EH (cell line): ENCODE measurements around the gene USP2.

Experiments used
- DNase-seq: peaks from one replicate; pipeline ENCODE4 v3.0.0-alpha.2; 2015; ENCODE audit warnings: low read depth

USP2 gene, protein sequence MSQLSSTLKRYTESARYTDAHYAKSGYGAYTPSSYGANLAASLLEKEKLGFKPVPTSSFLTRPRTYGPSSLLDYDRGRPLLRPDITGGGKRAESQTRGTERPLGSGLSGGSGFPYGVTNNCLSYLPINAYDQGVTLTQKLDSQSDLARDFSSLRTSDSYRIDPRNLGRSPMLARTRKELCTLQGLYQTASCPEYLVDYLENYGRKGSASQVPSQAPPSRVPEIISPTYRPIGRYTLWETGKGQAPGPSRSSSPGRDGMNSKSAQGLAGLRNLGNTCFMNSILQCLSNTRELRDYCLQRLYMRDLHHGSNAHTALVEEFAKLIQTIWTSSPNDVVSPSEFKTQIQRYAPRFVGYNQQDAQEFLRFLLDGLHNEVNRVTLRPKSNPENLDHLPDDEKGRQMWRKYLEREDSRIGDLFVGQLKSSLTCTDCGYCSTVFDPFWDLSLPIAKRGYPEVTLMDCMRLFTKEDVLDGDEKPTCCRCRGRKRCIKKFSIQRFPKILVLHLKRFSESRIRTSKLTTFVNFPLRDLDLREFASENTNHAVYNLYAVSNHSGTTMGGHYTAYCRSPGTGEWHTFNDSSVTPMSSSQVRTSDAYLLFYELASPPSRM

DNA sequence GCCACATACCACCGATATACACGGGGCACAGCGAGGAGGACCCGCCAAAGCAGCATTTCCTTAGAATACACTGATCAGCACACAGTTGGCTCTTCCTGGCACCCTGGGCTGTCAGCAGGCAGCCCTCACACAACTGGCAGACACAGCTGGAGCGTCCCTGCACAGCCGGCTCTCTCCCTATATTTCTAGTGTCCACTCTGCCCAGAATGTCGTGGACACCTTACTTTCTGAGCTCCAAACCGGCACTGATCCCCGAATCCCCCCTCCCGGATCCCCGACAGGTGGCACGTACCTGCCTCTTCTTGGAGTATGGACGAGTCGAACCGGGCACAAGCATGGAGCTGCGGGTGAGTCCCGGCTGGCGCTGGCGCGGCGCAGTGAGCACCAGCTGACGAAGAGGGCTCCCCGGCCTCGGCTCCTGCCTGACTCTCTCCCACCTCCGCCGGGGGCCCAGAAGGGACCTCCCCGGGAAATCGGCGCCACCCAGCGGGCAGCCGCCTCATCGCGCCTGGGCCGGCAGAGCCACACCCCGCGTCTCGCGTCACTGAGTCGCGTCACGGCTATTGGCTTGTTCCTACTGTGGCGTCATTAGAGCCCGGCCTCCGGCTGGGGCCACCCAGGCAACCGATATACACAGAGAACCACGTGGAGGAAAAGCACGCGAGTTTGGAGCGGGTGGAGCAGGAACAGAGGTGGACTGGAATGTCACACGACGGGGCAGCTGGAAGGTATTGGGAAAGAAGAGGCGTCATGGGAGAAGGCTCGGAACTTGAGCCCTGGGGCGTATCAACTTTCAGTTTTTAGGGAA is at the start of gene USP2:
USP2 (minus strand) TSS at position 510 of the 808 bp plus-strand sequence. CDS start 8,210 bp downstream, outside the sequence.
- DNase-seq: peak; percentile 96

DNA sequence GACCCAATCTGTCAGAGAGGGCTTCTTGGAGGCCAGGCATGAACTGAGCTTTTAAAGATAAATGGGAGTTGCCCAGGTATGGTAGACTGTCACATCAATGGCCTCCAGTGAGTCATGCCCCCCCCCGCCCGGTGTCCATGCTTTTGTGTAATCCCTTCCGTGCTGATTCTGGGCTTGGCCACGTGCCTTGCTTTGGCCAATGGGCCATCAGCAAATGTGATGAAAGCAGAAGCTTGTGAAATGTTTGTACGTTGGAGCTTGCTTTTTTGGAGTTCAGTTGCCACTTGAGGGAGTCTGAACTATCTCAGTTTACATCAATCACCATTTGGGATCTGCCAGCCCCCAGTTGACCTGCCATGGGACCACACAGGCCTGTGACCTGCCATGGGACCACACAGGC is 45.8 kb upstream of the USP2 start:
- DNase-seq: no peak

DNA sequence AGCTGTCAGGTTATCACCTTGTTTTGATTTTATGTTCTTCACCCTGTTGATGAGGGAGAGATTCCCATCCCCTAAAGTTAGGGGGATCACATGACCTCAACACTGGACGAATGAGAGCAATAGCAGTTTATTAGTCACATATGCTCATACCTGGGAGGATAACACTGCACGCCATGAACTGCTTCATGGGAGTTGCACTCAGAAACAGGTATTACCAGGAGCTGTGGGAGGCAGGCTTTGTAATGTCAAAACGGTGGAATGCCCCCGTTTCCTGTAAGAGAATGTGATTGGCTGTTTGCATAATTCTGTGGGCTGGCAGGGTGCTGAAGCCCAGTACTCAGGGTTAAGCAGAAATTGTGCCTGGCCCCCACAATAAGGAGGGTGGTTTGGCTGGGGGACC is 44.7 kb upstream of the USP2 start:
- no peak for DNase-seq

DNA sequence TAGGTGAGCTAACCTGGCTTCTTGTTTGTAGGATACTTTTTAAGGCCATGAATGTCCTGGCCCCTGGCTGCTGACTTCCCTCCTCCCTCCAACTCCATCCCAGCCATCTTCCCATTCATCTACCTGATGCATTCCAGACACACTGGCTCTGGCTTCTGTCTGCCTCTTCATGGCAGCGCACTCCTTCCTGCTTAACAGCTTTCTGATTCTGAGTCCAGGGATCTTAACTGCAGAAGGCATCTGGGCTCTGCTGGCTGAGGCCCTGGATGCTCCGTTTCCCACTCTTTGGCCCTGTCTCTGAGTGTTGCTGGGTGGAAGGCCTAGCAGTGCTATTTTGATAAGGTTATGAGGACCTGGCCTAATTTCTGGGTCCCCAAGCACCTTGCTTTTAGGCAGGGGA is 43.3 kb upstream of the USP2 start:
- DNase-seq: no peak

DNA sequence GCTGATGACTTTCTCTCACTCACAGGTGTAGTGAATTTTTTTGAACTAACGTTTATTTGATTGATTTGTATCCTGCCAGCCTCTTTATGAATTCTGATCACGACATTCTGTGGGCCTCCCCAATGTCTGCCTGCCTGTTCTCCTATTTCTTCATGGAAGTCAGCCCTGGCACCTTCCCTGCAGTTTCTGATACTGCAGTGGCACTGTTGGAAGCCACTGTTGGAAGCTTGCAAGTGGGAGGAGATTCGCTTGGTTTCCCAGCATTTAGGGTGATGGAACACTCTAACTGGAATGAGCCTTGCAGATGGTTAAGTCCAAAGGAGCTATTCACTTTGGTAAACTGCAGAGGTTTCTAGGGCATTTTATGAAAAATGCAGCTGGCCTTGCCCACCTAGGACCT is 42.8 kb upstream of the USP2 start:
- no peak for DNase-seq

DNA sequence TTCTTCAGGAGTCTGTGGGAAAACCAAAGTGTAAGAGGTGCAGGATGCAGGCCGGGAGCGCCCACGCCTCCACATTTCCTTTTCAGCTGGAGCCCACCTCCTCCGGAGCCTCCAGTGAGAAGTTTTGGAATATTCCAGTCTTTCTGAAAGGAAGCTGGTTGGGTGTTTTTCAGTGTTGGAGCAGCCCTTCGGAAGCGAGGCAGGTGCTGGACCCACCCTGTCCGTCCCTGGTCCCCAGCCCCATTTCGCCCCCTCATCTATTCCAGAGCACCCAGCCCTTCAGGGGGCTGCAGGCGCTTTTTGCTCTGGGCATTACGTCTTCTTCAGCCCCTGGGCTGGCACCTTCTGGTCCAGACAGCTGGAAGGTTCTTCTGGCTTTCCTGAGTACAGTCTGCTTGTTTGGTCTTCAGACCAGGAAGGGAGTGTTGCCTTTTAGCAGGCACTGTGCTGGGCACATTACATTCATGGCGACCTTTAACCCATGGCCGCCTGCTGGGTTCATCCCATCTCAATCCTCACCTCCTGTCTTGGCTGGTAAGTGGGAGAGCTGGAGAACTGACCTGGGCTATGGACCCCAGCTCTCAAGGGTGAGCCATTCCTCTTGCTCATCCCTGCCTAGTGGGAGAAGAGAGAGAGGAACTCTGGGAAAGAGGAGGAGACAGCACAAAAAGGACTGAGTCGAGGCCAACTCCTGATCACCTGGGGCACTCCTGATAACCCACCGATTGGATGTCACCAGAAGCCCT is 42.2 kb upstream of the USP2 start:
- DNase-seq: no peak

DNA sequence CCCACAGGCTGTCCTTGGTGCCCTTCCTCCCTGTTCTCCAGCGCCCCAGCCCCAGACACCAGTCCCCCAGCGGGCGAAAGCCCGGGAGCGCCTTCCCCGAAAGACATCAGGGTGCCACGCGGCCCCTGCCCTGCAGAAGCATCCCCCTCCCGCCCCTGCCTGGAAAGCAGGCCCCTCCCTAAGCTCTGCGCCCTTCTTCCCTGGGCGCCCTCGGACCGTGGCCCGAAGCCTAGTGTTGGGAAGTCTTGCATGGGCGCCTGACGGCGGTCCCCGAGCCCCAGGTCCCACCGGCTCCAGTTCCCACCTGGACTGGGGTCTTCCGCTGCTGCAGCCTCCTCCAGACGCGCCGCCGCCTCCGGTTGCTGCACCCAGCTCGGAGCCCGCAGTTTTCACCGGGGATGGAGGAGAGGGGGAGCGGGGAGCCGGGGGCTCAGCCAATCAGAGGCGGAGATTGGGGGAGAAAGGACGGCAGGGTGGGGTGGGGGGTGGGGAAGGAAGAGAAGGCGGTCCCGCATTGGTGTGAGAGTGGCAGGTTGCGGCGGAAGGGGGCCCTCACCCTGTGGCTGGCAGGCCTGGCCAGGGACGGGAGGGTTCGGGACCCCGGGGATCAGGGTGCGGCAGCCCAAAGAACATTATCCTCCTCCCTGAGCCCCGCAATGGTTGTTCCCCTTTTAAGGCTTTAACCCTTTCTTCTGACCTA is 41.5 kb upstream of the USP2 start, which contains the start of gene THY1:
THY1 (minus strand) TSS at position 364 of the 700 bp plus-strand sequence. CDS start 2,267 bp downstream, outside the sequence.
- peak; percentile 81 for DNase-seq

DNA sequence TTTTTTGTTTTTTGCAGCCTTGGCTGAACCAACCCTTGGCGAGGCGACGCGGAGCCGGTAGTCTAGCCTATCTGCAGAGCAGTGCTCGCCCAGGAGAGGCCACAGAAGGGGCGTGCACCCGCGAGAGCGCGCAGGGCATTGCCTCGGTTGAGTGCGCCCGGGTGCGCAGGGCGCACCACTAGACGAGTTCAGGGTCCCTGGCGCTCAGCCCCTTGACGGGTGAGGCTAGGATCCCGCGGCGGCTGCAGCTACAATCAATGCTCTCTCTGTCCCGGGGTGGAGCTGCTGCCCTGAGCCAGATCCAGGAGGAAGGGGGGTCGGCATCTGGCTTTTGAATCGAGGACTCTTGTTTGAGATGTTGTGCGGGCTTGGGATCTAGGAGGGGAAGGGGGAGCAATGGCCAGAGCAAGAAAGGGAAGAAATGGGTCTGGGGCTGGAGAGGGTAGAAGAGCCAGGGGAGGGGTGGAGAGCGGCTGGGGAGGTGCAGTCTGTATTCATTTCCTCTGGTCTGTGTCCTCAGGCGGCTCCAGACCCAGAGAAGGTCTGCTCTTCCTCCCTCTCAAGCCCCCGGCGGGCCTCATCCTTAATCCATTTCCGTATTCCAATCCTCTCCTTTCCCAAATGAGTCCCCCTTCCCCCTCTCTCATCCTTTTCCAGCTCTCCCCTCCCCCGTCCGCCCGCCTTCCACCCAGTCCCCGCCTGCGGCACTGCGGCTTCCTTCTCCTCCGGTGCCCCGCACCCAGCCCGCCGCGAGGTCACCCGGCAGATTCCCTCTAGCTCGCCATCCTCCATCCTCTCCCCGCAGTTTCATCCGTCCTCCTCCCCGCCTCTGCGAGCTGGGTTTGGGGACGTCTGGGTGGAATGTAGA is 40.7 kb upstream of the USP2 start:
- peak; percentile 73 for DNase-seq

DNA sequence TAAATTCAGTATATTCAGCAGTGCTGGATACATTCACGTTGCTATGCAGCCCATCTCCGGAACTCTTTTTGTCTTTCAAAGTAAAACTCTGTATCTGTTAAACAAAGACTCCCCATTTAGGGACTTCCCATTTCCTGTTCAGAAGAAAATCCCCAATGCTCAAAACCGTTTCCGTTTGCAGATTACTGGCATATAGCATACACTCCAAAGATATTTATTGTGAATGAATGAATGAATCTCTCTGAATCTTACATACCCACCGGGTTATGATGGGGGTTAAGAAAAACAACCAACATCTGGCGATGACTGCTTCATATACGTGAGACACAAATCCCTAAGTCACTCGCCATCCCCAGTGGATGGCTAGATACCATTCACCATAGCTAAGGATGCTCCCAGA is 39.9 kb upstream of the USP2 start:
- DNase-seq: peak; percentile 32

DNA sequence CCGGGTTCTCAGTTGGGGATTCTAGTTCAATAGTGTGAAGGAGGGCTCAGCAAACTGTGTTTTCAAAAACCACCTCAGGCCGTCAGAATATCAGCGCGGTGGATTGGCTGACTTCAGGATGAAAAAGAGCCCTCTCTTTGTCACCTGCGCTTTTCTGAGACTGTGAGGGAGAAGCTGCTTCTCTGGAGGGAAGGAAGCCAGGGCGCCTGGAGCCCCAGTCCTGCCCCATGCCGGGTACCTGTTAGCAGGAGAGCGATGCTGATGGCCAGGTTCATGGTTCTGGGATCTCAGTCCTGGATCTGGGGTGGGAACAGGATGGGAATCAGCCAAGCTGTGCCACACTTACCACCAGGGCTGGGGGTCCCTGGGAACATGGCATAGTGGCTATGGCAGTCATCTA is 39.1 kb upstream of the USP2 start:
- DNase-seq: no peak

DNA sequence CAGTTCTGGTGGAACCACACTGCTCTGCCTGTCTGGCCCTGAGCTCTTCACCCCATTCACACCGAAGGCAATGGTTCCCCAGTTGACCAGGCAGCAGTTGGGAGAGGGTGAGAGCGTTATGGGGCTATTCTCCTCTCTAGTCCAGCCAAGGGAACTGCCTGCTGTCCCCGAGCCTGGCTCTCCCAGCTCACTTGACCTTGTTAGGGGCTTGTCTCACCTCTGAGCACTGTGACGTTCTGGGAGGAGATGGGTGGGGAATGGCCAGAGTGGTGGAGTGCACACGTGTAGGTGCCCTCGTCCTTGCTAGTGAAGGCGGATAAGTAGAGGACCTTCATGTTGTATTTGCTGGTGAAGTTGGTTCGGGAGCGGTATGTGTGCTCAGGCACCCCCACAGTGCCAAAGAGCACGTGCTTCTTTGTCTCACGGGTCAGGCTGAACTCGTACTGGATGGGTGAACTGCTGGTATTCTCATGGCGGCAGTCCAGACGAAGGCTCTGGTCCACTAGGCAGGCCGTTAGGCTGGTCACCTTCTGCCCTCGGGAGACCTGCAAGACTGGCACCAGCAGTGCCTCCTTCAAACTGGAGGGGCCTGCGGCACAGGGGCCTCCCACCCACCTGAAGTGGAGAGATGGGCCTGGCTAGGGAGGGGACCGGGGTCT is 38.5 kb upstream of the USP2 start:
- DNase-seq: no peak

DNA sequence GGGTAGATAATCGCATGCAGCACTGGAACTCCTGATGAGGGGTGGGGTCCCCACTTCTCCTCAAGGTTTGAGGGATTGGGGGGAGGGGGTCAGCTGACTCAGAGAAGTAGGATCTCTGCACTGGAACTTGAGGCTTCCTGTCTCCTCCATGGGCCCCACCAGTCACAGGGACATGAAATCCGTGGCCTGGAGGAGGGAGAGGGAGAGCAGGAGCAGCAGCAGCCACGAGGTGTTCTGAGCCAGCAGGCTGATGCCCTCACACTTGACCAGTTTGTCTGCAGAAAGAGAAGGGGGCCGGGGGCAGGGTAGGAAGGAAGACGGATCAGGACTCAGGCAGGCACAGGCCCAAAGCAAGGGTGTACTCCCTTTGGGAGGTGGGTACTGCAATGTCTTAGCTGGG is 37.8 kb upstream of the USP2 start:
- no peak for DNase-seq

DNA sequence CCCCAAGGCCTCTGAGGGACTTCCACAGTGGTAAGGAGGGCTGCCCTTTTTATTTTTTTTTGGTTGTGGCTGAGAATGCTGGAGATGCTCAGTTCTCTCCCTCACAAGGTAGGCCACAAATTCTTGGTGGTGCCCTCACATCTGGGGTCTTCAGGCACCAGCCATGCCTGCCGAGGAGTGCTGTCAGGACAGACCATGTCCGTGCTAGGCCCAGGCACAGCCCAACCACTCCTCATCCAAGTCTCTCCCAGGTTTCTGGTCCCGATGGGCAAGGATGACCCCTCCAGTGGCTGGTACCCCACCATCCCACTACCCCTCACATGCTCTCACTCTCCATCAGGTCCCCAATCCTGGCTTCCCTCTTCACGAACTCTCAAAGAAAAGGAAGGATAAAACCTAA is 37.3 kb upstream of the USP2 start:
- no peak for DNase-seq

DNA sequence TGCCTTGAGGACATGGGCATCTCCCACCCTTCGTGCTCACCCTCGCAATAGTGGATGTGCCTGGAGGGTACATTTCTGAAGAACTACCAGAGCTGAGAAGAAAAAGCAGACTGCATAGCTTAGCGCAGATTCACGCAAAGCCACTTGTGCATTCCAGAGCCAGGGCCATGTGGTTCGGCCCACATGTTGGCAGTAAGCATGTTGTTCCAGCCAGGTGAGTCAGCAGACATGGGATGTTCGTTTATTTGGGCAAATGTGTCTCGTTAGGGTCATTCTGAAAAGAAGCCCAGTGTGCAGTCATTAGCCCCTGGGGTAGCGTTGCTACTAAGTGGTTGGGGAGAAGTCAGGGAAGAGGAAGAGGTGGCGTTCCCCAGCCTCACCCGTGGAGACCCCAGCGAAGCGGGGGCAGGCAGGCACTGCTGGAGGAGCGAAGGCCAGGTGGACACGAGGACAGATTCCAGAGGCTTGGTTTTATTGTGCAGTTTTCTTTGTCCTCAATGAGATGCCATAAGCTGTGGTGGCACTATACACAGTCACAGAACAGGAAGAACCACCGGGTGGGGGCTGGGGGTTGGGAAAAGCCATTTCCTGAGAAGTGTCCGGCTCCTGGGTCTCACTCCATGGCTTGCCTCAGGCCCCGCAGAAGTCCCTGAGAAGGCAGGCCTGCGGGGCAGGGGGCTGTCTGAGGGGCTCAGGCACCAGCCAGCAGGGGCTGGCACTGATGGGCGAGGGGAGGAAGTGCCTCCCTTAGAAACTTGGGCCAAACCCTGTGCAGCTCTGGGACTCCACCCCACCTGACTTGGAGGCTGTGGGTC is 36.4 kb upstream of the USP2 start:
- DNase-seq: peak; percentile 97

DNA sequence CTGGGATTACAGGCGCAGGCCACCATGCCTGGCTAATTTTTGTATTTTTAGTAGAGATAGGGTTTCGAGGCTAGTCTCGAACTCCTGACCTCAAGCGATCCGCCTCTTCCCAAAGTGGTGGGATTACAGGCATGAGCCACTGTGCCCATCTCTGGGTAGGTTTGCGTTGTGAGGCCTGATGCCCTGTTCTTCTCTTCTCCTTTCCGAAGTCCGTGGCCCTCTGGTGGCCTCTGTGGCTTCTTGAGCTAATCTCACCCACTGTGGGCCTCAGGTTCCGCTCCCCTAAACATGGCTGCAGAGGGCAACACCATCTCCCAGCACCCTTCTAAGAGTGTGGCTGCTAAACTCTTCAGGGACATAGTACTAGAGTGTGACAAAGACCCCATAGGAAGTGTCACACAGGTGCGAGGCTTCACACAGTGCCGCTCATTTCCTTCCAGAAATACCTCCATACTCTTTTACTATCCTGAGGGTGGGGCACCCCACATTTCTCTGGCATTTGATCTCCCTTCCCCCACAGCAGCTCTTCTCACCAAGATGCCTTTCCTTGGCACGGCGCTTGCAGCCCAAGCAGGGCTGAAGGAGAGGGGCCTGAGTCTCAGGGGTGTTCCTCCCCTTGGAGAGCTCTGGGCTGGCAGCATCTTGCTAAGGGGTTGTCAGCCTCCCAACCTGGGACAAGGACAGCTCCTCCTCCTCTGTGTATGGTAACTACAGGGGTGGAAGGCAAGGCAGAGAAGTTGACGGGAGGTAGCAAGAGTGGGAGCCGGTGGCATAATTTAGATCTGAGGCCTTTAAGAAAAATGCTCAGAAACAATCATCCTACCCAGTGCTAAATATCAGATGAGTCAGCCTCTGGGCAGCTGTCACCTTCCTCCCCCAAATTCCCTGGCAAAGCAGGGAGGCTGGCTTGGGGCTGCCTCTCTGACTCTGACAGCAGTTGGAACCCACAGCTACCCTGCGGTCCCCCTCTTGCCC is 35.4 kb upstream of the USP2 start:
- DNase-seq: peak; percentile 85

DNA sequence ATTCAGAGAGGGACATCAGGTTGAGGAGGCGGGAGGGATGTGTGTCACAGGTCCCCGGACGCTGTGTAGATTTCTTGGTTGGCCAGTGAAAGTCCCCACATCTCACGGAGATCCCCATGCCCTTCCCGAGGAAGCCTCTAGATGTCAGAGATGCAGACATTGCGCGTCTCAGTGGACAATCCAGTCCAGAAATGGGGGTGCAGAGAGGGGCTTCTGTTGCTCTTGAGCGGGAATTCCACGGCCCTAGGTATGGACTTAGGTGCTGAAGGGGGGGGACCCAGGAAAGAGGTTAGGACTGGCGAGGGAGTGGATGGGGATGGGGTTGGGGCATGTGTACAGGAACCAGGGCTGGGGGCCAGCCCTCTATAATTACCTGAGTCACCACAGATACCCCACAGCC is 34.5 kb upstream of the USP2 start:
- no peak for DNase-seq

DNA sequence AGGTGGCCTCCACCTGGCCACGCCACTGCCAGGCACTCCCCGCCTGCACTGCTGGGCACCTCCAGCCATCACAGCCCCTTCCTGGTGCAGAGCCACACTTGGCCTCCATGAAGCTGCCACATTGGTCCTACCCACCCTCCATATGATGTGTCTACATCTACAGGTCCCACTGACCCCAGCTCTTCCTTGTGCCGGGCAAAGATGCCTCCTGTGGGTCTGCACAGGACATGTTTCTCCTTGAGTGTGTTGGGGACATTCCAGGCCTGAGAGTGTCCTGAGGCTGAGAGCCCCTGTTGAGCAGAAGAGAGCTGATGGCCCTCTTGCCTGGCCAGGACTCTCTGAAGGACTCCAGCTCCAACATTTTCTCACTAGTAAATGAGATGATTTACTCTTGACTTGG is 34.0 kb upstream of the USP2 start:
- DNase-seq: no peak

DNA sequence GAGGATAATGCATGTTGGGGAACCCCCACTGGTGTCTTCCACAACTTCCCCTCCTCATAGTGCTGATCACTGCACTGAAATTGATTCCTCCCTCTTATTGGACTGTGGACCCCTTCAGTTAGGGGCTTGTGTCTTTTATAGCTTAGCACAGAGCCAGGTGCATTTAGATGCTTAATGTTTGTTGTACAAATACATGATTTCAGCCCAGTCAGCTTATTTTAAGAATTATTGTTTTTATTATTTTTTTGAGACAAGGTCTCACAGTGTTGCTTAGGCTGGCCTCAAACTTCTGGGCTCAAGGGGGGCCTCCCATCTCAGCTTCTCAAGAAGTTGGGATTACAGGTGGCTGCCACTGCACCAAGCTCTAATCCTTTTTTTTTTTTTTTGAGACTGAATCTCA is 33.2 kb upstream of the USP2 start:
- DNase-seq: no peak
